ENCODE results near the gene OTOGL.
"Not testable (repeated sequence)": the region's sequence is repeated elsewhere in the genome, so short reads cannot be mapped to it uniquely, and the experiment has no call there.

The OTOGL gene

DNA sequence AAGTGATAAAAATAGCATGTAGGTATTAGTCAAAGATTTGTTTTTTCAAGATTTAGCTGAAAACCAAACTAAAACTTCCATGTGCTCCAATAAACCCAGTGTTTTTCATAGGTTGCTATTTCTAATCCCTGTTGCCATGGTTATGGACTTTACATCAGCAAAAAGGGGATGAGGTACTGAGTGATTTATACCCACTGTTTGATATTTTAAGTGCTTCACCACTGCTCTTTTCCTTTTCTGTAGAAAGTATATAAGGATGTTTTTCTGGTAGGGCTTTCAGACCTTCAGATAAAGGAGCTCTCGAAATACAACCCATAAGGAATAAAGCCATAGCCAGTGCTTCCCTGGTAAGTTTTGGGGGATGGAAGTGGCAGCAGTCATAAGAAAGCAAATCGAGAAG, at the start of gene OTOGL:
Gene OTOGL (plus strand): TSS at position 279 of the 400 bp plus-strand sequence. CDS start 109,895 bp downstream, outside the sequence.
- no peak for DNase-seq

GRCh38 chr12:80050236-80050635, 49.1 kb upstream of the OTOGL start:
- no peak for DNase-seq

DNA sequence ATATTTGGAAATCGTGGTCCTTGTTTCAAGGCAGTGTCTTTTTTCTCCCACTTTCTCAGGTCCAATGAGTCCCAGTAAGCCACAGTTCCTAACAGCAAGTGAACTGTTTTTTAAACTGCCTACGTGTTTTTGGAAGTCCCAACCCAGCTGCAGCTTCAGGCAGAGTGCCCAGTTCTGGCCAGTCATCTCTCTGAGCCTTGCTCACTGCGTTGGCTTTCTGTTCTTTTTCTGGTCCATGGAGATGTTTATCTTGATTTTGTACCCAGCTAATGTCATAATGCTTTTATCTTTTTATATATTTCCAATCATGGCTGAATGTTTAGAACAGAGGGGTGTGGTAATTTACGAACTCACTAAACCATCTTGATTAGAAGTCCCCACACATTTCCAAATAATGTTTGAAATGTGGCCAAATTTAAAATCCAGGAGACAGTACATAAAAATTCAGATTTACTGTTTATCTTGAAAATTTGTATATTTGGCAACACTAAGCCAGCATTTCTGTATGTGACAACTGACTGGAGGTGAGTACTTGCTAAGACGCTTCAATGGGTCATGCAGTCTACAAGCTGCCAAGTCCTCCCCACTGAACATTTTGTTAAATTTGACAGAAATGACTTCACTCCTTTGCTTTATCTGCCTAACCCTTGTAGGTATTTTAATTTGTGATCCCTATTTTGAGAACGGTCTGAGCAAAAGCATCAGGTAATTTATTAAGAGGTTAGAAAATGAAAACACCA, 46.1 kb upstream of the OTOGL start:
- no peak for DNase-seq

DNA sequence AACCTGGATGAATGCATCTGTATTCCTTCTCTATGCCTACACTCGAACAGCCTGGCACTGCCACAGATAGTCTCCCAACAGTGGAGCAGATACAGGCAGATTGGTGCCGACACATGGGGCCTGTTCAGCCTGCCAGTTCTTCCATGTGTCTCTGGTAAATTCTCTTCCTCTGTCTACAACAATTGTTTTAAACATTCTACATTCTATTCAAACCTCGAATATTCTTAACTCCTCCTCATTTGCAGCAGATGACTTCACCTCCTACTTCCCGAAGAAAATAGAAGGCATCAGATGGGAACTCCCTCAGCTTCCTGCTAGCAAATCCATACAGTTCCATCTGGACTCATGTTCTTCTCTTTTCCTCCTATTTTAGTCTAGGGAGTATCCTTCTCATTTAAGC, 43.1 kb upstream of the OTOGL start:
- no peak for DNase-seq

- peak; percentile 9 for DNase-seq
Measured at GRCh38 chr12:80056845-80057244, 42.5 kb upstream of the OTOGL start.

DNA sequence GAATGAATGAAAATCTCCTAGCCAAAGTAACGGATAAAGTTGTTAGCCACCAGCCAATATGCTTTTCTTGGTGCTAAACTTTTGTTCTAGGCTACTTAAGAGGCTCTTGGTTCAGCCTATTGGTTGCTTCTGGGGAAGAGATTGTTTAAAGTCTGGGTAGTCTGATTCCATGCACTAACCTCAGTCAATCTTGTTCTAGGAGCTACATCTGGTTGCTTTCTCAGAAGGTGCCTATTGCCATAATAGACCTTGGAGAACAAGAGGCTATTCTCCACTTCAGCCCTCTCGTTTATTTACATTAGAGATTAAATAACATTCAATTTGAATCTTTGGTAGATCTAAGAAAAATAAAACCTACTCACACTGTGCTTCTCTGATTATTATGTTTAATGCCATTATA, 40.8 kb upstream of the OTOGL start:
- no peak for DNase-seq

DNA sequence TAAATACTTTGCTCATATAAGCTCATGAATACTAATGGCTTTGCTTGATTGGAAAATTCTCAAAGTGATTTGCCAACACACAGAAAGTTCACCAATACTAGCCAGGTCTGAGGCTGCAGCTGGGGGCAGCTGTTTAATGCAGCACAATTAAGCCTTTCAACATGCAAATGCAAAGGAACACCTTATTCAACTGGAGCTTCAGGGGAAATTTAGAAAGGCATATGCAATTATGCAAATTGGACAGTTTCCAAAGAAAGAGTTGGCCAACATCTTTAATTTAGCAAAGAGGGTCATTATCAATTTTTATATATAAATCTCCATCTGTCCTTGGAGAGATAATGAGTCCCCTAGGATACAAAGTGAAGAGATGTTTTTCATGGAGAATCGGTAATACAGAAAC, 40.2 kb upstream of the OTOGL start:
- no peak for DNase-seq

DNA sequence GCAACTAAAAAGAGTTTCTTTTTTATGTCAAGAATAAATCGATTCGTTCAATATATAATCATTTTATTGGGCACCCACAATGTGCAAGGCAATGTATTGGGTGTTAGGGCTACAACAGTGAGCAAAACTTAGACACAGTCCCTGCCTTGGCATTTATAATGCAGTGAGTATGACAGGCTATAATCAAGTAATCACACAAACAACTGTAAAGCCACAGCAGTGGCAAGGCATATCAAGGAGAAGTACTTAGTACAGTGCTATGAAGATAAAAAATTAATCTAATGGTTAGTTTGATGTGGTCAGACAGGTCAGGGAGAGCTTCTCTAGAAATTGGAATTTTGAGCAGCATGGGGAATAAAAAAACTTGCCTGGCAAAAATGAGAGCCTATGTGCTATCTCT, 39.5 kb upstream of the OTOGL start:
- no peak for DNase-seq

DNA sequence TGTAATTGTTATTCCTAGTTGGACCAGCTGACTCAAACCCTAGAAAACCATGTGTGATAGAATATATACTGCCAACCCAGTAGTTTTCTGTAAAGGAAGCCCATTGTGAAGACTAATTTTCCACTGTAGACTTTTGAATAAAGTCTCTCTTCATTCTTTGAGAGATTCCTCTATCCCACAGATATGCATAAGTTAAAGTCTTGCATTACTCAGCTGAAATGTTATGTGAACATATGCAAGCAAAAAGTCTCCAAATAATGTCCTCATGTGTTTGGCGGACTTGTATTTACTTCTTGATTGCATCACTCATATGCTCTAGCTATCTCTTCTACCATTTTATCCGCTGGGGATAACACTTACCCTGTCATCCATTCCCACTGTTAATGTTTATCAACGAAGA, 35.1 kb upstream of the OTOGL start:
- no peak for DNase-seq

DNA sequence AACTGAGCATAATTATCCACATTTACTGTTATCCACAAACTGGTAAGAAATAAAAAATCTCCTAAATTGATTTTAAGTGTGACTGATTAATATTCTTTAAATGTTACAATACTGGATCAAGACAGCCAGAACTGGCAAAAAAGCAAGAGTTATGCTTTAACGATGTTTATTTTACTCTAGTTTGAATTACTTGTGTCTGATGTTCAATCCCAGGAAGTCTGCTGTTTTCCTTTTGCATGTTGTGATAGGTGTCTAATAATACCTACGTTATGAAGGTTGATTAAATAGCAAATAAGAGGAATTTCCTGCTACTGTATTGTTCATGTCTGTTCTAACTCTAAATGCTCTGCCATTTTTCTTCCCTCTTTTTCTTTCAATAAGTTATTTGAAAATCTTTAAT, 34.4 kb upstream of the OTOGL start:
- no peak for DNase-seq

- DNase-seq: no peak
Measured at GRCh38 chr12:80068173-80068572, 31.2 kb upstream of the OTOGL start.

- not testable (repeated sequence) for DNase-seq
Measured at GRCh38 chr12:80083892-80084614, 15.3 kb upstream of the OTOGL start.

- DNase-seq: no peak
Measured at GRCh38 chr12:80086025-80086424, 13.3 kb upstream of the OTOGL start.

DNA sequence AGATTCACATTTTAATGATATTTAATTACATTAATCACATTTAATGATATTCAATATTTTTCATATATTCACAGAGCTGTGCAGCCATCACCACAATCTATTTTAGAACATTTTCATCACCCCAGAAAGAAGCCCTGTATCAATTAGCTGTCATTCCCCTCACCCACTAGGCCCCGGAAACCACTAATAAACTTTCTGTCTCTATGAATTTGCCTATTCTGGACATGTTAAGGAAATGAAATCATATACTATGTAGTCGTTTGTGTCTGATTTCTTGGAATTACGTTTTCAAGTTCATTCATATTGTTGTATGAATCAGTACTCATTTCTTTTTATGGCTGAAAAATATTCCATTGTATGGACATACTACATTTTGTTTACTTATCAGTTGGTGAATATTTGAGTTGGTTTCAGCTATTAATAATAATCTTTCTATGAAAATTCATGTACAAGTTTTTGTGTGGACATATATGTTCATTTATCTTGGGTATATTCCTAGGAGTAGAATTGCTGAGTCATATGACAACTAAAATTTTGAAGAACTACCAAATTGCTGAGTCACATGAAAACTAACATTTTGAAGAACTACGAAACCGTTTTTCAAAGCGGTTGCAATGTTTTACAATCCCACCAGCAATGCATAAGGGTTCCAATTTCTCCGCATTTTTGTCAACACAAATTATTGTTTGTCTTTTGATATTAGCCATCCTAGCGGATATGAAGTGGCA, 11.7 kb upstream of the OTOGL start:
- no peak for DNase-seq

- no peak for DNase-seq
Measured at GRCh38 chr12:80100591-80100990, 1.3 kb downstream of the OTOGL start.

DNA sequence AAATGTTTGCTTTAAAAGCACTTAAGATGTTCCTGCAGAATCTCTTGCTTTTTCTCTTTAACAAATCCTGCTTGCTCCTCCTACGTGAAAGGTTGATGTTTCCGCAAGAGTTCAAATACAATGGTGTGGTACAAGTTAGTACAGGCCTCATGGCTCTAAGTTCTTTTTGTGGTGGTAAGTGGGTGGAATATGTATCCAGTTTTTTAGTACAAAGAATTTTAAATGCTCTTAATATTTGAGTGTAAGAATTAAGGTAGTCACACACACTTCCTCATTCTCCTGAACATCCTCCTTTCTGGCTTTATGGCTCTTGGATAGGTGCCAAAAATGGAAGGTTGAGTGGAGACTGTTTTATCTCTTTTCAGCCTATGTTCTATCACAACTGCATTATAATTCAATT, 1.8 kb downstream of the OTOGL start:
- DNase-seq: no peak

- DNase-seq: no peak
Measured at GRCh38 chr12:80107221-80107620, 7.9 kb downstream of the OTOGL start.

- DNase-seq: no peak
Measured at GRCh38 chr12:80116735-80117134, 17.4 kb downstream of the OTOGL start.

- no peak for DNase-seq
Measured at GRCh38 chr12:80118565-80119324, 19.4 kb downstream of the OTOGL start.

GRCh38 chr12:80120994-80121393, 21.7 kb downstream of the OTOGL start:
- no peak for DNase-seq

DNA sequence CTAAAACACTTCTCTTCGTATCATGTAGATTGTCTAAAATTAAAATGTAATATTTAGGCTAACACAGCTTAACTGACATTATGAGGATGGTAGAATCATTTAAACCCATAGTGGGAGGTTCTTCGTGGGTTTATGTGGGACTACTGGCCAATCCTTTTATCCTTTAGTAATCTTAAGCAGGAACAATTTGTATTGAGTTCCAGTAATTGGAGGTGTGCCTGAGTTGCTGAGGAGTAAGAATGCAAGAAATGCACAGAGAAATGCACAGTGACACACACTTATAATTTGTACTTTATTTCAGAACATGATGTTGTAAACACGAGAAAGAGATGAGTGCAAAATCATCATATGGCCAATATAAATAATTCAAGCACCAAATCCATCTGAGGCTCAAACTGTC, 22.3 kb downstream of the OTOGL start:
- DNase-seq: no peak

GRCh38 chr12:80129895-80130530, 30.7 kb downstream of the OTOGL start:
- DNase-seq: no peak

DNA sequence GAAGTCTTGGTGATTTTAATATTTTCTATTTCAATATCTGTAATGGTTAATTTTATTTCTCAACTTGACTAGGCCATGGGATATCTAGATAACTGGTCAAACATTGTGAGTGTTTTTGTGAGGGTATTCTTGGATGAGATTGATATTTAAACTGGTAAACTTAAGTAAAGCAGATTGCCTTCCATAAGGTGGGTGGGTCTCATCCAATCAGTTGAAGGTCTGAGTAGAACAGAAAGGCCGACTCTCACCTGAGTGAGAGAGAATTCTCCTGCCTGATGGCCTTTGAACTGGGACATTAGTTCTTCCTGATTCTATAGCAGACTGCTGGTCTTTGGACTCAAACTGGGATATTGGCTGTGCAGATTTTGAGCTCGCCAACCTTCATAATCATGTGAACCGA, 36.3 kb downstream of the OTOGL start:
- no peak for DNase-seq

Data from NCI-H1092 treated with DMSO at 0.1 percent for 48 hours (cell line).